ENCODE data around the gene SLIT3. TPM values are rescaled to one million over a fixed set of nuclear protein-coding genes. Genes with fewer than 3 reads are reported as not detected.
"Not testable (repeated sequence)": the region's sequence is repeated elsewhere in the genome, so short reads cannot be mapped to it uniquely, and the experiment has no call there.

SLIT3 gene
- total RNA-seq, 1 donor from 2014 or later: 70.0 TPM

DNA sequence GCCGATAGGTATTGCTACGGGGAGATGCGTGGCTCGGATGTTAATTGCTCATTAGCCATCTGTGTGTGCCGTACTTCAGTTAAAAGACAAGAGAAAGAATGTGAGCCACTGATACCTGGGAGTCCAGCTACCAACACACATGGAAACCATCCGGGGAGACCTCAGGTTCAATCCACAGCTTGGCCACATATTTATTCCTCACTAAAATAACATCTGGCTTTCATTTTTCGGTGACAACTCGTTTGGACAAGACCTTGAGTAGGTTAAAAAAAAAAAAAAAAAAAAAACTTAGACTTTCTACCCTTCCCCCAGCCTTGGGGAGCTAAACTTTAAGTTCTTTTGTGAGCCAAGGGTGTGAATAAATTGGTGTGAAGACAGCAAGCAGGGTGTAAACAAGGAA lies 84.1 kb downstream of the SLIT3 start:
- H3K4me3 ChIP-seq: no peak overlapping the region
- no peaks in the 10 kb centered on the region for H3K4me1 ChIP-seq
- no peaks in the 10 kb centered on the region for H3K9me3 ChIP-seq
- TF ChIP-seq, protein P1, sequence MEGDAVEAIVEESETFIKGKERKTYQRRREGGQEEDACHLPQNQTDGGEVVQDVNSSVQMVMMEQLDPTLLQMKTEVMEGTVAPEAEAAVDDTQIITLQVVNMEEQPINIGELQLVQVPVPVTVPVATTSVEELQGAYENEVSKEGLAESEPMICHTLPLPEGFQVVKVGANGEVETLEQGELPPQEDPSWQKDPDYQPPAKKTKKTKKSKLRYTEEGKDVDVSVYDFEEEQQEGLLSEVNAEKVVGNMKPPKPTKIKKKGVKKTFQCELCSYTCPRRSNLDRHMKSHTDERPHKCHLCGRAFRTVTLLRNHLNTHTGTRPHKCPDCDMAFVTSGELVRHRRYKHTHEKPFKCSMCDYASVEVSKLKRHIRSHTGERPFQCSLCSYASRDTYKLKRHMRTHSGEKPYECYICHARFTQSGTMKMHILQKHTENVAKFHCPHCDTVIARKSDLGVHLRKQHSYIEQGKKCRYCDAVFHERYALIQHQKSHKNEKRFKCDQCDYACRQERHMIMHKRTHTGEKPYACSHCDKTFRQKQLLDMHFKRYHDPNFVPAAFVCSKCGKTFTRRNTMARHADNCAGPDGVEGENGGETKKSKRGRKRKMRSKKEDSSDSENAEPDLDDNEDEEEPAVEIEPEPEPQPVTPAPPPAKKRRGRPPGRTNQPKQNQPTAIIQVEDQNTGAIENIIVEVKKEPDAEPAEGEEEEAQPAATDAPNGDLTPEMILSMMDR (IDR thresholded peaks at IDR 0.05): no peak
- no peaks in the 10 kb centered on the region for H3K27me3 ChIP-seq
- no peak for DNase-seq
- intact Hi-C loops (cut with DNase I): no loop called here
- H3K36me3 ChIP-seq: no peaks in the 10 kb centered on the region
- no peak for ATAC-seq
- H3K27ac ChIP-seq: no peak overlapping the region

GRCh38 chr5:169213479-169213878 lies 87.5 kb downstream of the SLIT3 start:
- DNase-seq: no peak
- Histone ChIP-seq H3K4me1 (no peaks in the 10 kb centered on the region), H3K4me3 (no peak overlapping the region), H3K36me3 (no peaks in the 10 kb centered on the region), H3K27me3 (no peaks in the 10 kb centered on the region), H3K9me3 (no peaks in the 10 kb centered on the region), H3K27ac (no peak overlapping the region)
- TF ChIP-seq, protein P1 (IDR thresholded peaks at IDR 0.05): no peak
- intact Hi-C loops (cut with DNase I): no loop called here
- ATAC-seq: no peak

DNA sequence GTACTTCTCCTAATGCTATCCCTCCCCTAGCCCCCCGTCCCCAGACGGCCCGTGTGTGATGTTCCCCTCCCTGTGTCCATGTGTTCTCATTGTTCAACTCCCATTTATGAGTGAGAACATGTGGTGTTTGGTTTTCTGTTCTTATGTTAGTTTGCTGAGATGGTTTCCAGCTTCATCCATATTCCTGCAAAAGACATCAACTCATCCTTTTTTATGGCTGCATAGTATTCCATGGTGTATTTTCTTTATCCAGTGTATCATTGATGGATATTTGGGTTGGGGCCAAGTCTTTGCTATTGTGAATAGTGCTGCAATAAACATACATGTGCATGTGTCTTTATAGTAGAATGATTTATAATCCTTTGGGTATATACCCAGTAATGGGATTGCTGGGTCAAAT lies 89.2 kb downstream of the SLIT3 start:
- H3K27me3 ChIP-seq; H3K36me3 ChIP-seq; intact Hi-C loops (cut with DNase I); H3K27ac ChIP-seq; H3K9me3 ChIP-seq; H3K4me1 ChIP-seq; ATAC-seq; H3K4me3 ChIP-seq; DNase-seq: not testable (repeated sequence)

DNA sequence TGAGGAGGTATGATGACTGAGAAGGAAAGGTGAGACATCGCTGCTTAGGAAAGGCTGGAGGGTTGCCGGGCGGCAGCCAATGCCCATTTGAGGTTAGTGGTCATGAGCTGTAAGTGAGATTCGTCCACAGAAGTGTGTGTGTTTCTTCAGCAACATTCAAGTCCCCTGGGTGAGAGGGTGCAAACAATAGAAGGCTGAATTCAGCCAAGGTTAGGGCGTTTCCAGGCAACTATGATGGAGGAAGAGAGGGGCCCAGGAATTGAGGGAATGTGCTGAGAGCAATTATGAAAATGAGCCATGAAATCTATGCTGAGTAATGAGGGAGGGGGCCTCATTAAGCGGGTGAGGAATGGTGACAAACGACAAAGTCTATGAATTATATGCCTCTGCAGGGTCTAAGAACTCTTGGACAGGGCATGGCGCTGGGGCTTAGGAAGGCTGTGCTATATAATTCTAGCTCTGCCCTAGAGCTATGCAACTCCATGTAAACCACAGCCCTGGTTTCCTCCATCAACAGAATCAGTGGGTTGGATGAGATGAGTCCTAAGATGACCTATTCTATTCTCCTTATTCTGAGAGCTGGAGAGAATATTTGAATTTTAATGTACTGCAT lies 96.0 kb downstream of the SLIT3 start:
- TF ChIP-seq, protein P1 (IDR thresholded peaks at IDR 0.05): no peak
- Histone ChIP-seq H3K27ac (no peak overlapping the region), H3K4me3 (no peak overlapping the region), H3K27me3 (no peaks in the 10 kb centered on the region), H3K4me1 (no peaks in the 10 kb centered on the region), H3K36me3 (no peaks in the 10 kb centered on the region), H3K9me3 (no peaks in the 10 kb centered on the region)
- intact Hi-C loops (cut with DNase I): no loop called here
- DNase-seq (no peak), ATAC-seq (no peak)

- intact Hi-C loops (cut with DNase I): no loop called here
Measured at GRCh38 chr5:169202969-169203368, 98.0 kb downstream of the SLIT3 start.

GRCh38 chr5:169201597-169201996 lies 99.3 kb downstream of the SLIT3 start:
- Histone ChIP-seq H3K9me3 (no peaks in the 10 kb centered on the region), H3K27ac (no peak overlapping the region), H3K4me3 (no peak overlapping the region), H3K4me1 (no peaks in the 10 kb centered on the region), H3K36me3 (no peaks in the 10 kb centered on the region), H3K27me3 (no peaks in the 10 kb centered on the region)
- ATAC-seq (no peak), DNase-seq (no peak)
- intact Hi-C loops (cut with DNase I): no loop called here
- TF ChIP-seq, protein P1 (IDR thresholded peaks at IDR 0.05): no peak

More at GRCh38 chr5:169202969-169203368, 98.0 kb downstream of the SLIT3 start:
- ATAC-seq (no peak), DNase-seq (no peak)
- no peak overlapping the region for H3K4me3 ChIP-seq
- no peaks in the 10 kb centered on the region for H3K9me3 ChIP-seq
- TF ChIP-seq, protein P1 (IDR thresholded peaks at IDR 0.05): no peak
- H3K4me1 ChIP-seq: no peaks in the 10 kb centered on the region
- no peaks in the 10 kb centered on the region for H3K36me3 ChIP-seq
- H3K27ac ChIP-seq: no peak overlapping the region
- no peaks in the 10 kb centered on the region for H3K27me3 ChIP-seq

Measured in upper lobe of right lung (tissue), 1 donor.